ENCODE results near the gene FAM83D.

Gene FAM83D

DNA sequence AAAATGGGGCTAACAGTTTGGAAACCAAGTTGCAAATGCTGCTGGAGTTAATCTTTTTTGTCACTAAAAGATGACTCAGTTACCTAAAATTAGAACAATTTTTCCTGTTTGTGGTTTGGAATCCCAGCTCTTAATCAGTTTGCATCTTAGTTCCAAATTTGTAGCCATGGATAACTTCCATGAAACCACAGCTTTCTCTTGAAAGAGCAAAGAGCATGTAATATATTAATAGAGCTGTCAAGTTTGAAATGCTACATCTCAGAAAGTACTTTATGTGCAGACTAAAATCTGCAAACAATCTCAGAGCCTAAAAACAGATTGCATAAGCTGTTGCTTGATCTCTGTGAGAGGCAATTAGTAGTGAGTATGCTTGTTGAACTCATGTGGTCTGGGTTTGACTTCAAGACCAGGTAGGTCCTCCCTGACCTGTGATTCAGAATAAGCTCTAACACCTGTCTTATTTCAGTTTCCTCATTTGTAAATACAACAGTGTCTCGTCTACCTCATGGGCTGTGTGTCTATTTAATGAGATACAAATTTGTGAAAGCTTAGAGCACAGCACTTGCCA, 59.5 kb downstream of the FAM83D start:
- no peaks in the 10 kb centered on the region for H3K9me3 ChIP-seq (replicated peaks; ENCODE audit: insufficient read depth, low read length)
- peaks cover 4% of the 10 kb centered on the region; the same call in 1 of the 2 replicates for H3K79me2 ChIP-seq (ENCODE audit: low read length)
- peaks cover 29% of the 10 kb centered on the region for H3K4me1 ChIP-seq (ENCODE audit: low read length)
- H3K36me3 ChIP-seq (replicated peaks; ENCODE audit: insufficient read depth, low read length): no peaks in the 10 kb centered on the region
- H3K27ac ChIP-seq (ENCODE audit: low read length): peak overlapping the region; percentile 21; the same call in 1 of the 2 replicates
- H4K20me1 ChIP-seq (ENCODE audit: insufficient read depth, low read length): no peaks in the 10 kb centered on the region
- no peak overlapping the region for H2AFZ ChIP-seq (ENCODE audit: low read length)
- H3K27me3 ChIP-seq (replicated peaks; ENCODE audit: insufficient read depth, low read length): no peaks in the 10 kb centered on the region
- H3K4me2 ChIP-seq (ENCODE audit: low read depth, low read length): peak overlapping the region; percentile 11; the same call in 1 of the 2 replicates
- no peak overlapping the region for H3K9ac ChIP-seq (ENCODE audit: low read length)
- TF ChIP-seq EZH2phosphoT487 (IDR thresholded peaks at IDR 0.05; ENCODE audit: low read length): no peak
- TF ChIP-seq EZH2 (optimal IDR thresholded peaks at IDR 0.05; ENCODE audit: low read depth, low read length): no peak
- TF ChIP-seq, protein P1, sequence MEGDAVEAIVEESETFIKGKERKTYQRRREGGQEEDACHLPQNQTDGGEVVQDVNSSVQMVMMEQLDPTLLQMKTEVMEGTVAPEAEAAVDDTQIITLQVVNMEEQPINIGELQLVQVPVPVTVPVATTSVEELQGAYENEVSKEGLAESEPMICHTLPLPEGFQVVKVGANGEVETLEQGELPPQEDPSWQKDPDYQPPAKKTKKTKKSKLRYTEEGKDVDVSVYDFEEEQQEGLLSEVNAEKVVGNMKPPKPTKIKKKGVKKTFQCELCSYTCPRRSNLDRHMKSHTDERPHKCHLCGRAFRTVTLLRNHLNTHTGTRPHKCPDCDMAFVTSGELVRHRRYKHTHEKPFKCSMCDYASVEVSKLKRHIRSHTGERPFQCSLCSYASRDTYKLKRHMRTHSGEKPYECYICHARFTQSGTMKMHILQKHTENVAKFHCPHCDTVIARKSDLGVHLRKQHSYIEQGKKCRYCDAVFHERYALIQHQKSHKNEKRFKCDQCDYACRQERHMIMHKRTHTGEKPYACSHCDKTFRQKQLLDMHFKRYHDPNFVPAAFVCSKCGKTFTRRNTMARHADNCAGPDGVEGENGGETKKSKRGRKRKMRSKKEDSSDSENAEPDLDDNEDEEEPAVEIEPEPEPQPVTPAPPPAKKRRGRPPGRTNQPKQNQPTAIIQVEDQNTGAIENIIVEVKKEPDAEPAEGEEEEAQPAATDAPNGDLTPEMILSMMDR (IDR thresholded peaks at IDR 0.05; ENCODE audit: low read length): no peak
- DNase-seq: peak; percentile 56
- no peaks in the 10 kb centered on the region for H3K9me2 ChIP-seq (replicated peaks; ENCODE audit: insufficient read depth, low read length)
- H3F3A ChIP-seq (ENCODE audit: insufficient read depth, low read length): peaks cover 21% of the 10 kb centered on the region
- H3K4me3 ChIP-seq (ENCODE audit: low read length): no peak overlapping the region

DNA sequence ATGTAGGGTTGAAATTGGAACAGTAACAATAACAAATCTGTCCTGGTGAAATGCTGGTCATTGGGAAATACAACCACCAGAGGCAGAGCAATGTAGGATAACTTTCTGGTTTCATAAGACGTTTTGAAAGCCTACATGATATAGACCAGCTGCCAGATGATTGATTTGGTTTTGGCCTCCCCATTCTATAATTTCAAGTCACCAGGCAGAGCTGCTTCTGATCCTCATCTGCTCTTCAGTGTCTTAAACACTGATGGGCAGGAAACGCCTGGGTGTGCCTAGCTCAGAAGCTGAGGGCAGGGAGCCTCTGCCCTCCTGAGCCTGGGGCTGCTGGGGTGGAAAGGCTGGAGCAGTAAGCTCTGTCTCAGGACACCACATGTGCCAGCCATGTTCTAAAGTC, 60.4 kb downstream of the FAM83D start:
- no peak overlapping the region for H3K4me3 ChIP-seq (ENCODE audit: low read length)
- H3K9me2 ChIP-seq (replicated peaks; ENCODE audit: insufficient read depth, low read length): no peaks in the 10 kb centered on the region
- H3K27ac ChIP-seq (ENCODE audit: low read length): peak overlapping the region; percentile 36; the same call in 1 of the 2 replicates
- TF ChIP-seq EZH2 (optimal IDR thresholded peaks at IDR 0.05; ENCODE audit: low read depth, low read length): no peak
- TF ChIP-seq, protein P1 (IDR thresholded peaks at IDR 0.05; ENCODE audit: low read length): peak; percentile 10; the same call in 1 of the 2 replicates
- H3K4me2 ChIP-seq (ENCODE audit: low read depth, low read length): peak overlapping the region; percentile 56
- H3F3A ChIP-seq (ENCODE audit: insufficient read depth, low read length): peaks cover 21% of the 10 kb centered on the region
- peak; percentile 24 for DNase-seq
- H3K9ac ChIP-seq (ENCODE audit: low read length): no peak overlapping the region
- no peaks in the 10 kb centered on the region for H4K20me1 ChIP-seq (ENCODE audit: insufficient read depth, low read length)
- no peaks in the 10 kb centered on the region for H3K79me2 ChIP-seq (ENCODE audit: low read length)
- no peaks in the 10 kb centered on the region for H3K9me3 ChIP-seq (replicated peaks; ENCODE audit: insufficient read depth, low read length)
- H2AFZ ChIP-seq (ENCODE audit: low read length): no peak overlapping the region
- H3K36me3 ChIP-seq (replicated peaks; ENCODE audit: insufficient read depth, low read length): no peaks in the 10 kb centered on the region
- H3K27me3 ChIP-seq (replicated peaks; ENCODE audit: insufficient read depth, low read length): no peaks in the 10 kb centered on the region
- H3K4me1 ChIP-seq (ENCODE audit: low read length): peaks cover 29% of the 10 kb centered on the region

DNA sequence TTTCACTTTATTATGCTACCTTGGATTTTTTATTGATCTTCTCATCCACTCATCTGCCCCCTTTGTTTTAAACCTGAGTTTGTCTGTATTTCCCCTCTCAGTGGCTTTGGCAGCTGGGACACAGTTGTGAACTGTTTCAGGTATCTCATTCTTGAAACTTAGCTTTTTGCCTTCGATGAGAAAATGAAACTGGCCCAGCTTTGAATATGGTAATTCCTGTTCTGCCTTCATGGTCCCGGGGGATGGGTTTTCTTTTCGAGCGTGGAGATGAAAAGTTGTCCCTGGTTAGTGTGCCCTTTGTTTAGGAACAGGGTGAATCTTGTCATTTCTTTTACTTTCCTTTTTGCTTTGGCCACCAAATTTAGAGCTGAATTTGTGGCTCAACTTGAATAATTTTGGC, 61.6 kb downstream of the FAM83D start:
- H3K27ac ChIP-seq (ENCODE audit: low read length): peak overlapping the region; percentile 45; the same call in 1 of the 2 replicates
- H3F3A ChIP-seq (ENCODE audit: insufficient read depth, low read length): peaks cover 21% of the 10 kb centered on the region
- peak overlapping the region; percentile 56 for H3K4me2 ChIP-seq (ENCODE audit: low read depth, low read length)
- H3K9ac ChIP-seq (ENCODE audit: low read length): no peak overlapping the region
- H2AFZ ChIP-seq (ENCODE audit: low read length): no peak overlapping the region
- H3K9me3 ChIP-seq (replicated peaks; ENCODE audit: insufficient read depth, low read length): no peaks in the 10 kb centered on the region
- no peaks in the 10 kb centered on the region for H3K27me3 ChIP-seq (replicated peaks; ENCODE audit: insufficient read depth, low read length)
- H3K36me3 ChIP-seq (replicated peaks; ENCODE audit: insufficient read depth, low read length): no peaks in the 10 kb centered on the region
- peak overlapping the region; percentile 8; the same call in 1 of the 2 replicates for H3K4me3 ChIP-seq (ENCODE audit: low read length)
- DNase-seq: peak; percentile 68
- H3K4me1 ChIP-seq (ENCODE audit: low read length): peaks cover 29% of the 10 kb centered on the region
- no peaks in the 10 kb centered on the region for H3K9me2 ChIP-seq (replicated peaks; ENCODE audit: insufficient read depth, low read length)
- H3K79me2 ChIP-seq (ENCODE audit: low read length): no peaks in the 10 kb centered on the region
- no peak for TF ChIP-seq EZH2 (optimal IDR thresholded peaks at IDR 0.05; ENCODE audit: low read depth, low read length)
- no peak for TF ChIP-seq EZH2phosphoT487 (IDR thresholded peaks at IDR 0.05; ENCODE audit: low read length)
- TF ChIP-seq, protein P1 (IDR thresholded peaks at IDR 0.05; ENCODE audit: low read length): no peak
- H4K20me1 ChIP-seq (ENCODE audit: insufficient read depth, low read length): no peaks in the 10 kb centered on the region
